ENCODE data around the gene LRRTM4.

DNA sequence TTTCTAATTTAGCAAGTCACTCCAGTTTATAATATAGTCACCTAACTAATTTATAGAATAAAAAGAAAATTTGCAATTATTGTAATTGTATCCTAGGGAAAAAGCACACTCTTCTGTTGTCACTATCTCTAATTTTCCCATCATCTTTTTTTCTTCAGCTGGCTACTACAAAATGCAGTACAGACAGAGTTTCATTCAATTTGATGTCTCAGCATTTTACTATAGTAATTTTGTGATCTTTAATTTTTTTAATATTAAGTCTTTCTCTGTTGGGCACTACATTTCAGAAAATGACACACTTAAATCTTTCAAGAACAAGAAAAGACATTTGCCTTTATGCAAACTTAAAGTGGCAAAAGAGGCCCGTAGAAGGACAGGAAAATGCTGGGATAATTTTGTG lies 118.0 kb downstream of the LRRTM4 start:
- TF ChIP-seq TCF7L2 (IDR thresholded peaks at IDR 0.05; ENCODE audit: low read depth, low read length) (no peak), POLR2AphosphoS5 (IDR thresholded peaks at IDR 0.05; ENCODE audit: low read depth, low read length) (no peak)
- TF ChIP-seq, protein P1, sequence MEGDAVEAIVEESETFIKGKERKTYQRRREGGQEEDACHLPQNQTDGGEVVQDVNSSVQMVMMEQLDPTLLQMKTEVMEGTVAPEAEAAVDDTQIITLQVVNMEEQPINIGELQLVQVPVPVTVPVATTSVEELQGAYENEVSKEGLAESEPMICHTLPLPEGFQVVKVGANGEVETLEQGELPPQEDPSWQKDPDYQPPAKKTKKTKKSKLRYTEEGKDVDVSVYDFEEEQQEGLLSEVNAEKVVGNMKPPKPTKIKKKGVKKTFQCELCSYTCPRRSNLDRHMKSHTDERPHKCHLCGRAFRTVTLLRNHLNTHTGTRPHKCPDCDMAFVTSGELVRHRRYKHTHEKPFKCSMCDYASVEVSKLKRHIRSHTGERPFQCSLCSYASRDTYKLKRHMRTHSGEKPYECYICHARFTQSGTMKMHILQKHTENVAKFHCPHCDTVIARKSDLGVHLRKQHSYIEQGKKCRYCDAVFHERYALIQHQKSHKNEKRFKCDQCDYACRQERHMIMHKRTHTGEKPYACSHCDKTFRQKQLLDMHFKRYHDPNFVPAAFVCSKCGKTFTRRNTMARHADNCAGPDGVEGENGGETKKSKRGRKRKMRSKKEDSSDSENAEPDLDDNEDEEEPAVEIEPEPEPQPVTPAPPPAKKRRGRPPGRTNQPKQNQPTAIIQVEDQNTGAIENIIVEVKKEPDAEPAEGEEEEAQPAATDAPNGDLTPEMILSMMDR (IDR thresholded peaks at IDR 0.05): no peak
